MCF 10A (cell line): Measurements from ENCODE around the gene OSBPL3. TPM values are rescaled to one million over a fixed set of nuclear protein-coding genes. Genes with fewer than 3 reads are reported as not detected.
A peak's percentile ranks its signal among the peaks of the same experiment; 100 is the strongest.

Source experiments
- BruUV-seq: library from RNA; stranded (reverse); fragments of 400-500 nt; replicated peaks from 2 replicates; lab custom pipeline; 2021; lab: Mats Ljungman, UMichigan
- CTCF ChIA-PET: fragments of 300-600 bp; sonication (Branson Sonifier 250); formaldehyde crosslinking; extraction: SDS; loops from one replicate; lab custom pipeline; 2021; ENCODE audit warnings: antibody characterized with exemption, inconsistent platforms; lab: Yijun Ruan, JAX
- POLR2A ChIA-PET: fragments of 300-600, 350-650 bp; sonication (Branson Sonifier 250); formaldehyde crosslinking; extraction: SDS; loops from one replicate; lab custom pipeline; 2020; ENCODE audit warnings: antibody characterized with exemption, inconsistent platforms; lab: Yijun Ruan, JAX
- DNase-seq: peaks from one replicate; pipeline ENCODE4 v3.0.0-alpha.2; 2018; ENCODE audit not compliant: unreplicated experiment
- H3K27ac Mint-ChIP-seq: one replicate; pipeline ENCODE4 v1.8.0; 2022; ENCODE audit warnings: mild to moderate bottlenecking, low read depth, mixed read lengths; ENCODE audit not compliant: unreplicated experiment
- H3K27me3 Mint-ChIP-seq: one replicate; pipeline ENCODE4 v1.8.0; 2022; ENCODE audit warnings: mixed read lengths; ENCODE audit not compliant: insufficient read depth, unreplicated experiment
- H3K36me3 Mint-ChIP-seq: one replicate; pipeline ENCODE4 v1.8.0; 2022; ENCODE audit warnings: mild to moderate bottlenecking, moderate library complexity, mixed read lengths; ENCODE audit not compliant: insufficient read depth, unreplicated experiment
- H3K4me1 Mint-ChIP-seq: one replicate; pipeline ENCODE4 v1.8.0; 2022; ENCODE audit warnings: mixed read lengths; ENCODE audit not compliant: insufficient read depth, unreplicated experiment
- H3K4me3 Mint-ChIP-seq: one replicate; pipeline ENCODE4 v1.8.0; 2022; ENCODE audit warnings: mild to moderate bottlenecking, moderate library complexity, mixed read lengths; ENCODE audit not compliant: unreplicated experiment
- H3K9me3 Mint-ChIP-seq: one replicate; pipeline ENCODE4 v1.8.0; 2022; ENCODE audit warnings: mixed read lengths; ENCODE audit not compliant: unreplicated experiment
- CTCF ChIP-seq: fragments of 200-600 bp; IDR thresholded peaks from one replicate; pipeline ENCODE4 v1.8.0; 2022; ENCODE audit warnings: antibody characterized with exemption, mild to moderate bottlenecking; ENCODE audit not compliant: unreplicated experiment
- intact Hi-C: fragments of 100-400 bp; cut with micrococcal nuclease; formaldehyde crosslinking; loops from 2 replicates; pipeline ENCODE4 v1.14.1; 2022
- total RNA-seq: library from RNA; stranded (reverse); gene quantifications from 2 replicates; pipeline ENCODE4 v1.2.3, GENCODE V29; 2022

OSBPL3 gene
- total RNA-seq, 1 experiment from 2014 or later: 33.8 TPM

DNA sequence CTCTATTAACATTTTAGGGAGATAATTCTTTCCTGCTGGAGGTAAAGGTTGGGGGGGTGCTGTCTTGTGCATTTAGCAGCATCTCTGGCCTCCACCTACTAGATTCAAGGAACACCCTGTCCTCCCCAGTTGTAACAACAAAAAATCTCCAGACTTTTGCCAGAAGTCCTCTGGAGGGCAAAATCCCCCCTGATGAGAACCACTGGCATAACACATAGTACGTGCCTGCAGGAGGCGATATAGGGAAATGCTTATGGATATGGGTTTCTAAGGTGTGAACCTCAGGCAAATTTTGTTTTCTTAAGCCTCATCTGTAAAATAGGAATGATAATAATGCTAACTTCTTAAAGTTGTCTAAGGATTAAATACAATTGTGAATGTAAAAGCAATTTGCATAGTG is 2.9 kb upstream of the OSBPL3 start:
- Mint-ChIP-seq H3K36me3 (no peaks in the 10 kb centered on the region), H3K4me1 (peaks cover 24% of the 10 kb centered on the region), H3K27me3 (no peaks in the 10 kb centered on the region), H3K27ac (no peak overlapping the region), H3K4me3 (no peak overlapping the region), H3K9me3 (no peaks in the 10 kb centered on the region)
- CTCF ChIA-PET: interaction anchor here (0.5 to 7.5 kb wide), 15 partner anchors 11 to 1222 kb away, joined by 3 to 104 read pairs (median 6); no protein-coding TSS in a partner anchor
- TF ChIP-seq CTCF: peak; percentile 26
- intact Hi-C loops: no loop called here
- no peak for DNase-seq
- no TSS peak for BruUV-seq
- POLR2A ChIA-PET: interaction anchor here (1.1 to 7.5 kb wide), 8 partner anchors 10 to 161 kb away, joined by 3 to 163 read pairs (median 26); no protein-coding TSS in a partner anchor

GRCh38 chr7:24981171-24981951 is 1.4 kb upstream of the OSBPL3 start:
- peak overlapping the region; percentile 43 for H3K27ac Mint-ChIP-seq

DNA sequence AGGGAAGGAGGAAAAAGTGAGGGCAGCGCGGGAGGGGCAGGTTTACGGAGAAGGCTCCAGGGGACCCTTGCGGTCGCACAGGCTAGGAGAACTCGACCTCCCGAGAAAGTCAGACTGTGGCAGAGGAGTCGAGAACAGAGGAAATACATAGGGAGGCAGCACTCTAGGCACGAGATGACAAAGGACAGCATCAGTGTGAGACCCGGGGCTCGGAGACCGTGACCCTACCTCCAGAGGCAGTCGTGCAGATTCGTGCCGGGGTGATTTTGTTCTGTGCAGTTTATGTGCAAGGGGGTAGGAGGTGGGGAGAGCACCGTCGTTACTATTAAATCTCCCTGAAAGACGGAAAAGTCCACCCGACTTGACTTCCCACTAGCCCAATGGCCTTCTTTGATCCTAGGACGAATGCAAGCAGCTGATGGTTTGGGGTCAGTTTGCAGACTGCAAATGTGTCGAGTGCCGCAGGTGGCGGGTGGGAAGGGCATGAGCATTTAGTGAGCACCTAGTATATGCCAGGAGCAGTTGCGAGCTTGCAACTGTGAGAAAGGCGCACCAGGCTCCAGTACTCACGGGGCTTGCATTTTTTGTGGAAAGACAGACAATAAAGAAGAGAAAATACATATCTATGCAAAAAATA is 674 bp upstream of the OSBPL3 start:
- BruUV-seq: no TSS peak
- CTCF ChIA-PET: interaction anchor here (0.6 to 7.5 kb wide), 20 partner anchors 9 to 177 kb away, joined by 3 to 104 read pairs (median 7); no protein-coding TSS in a partner anchor
- no peaks in the 10 kb centered on the region for H3K36me3 Mint-ChIP-seq
- DNase-seq: peak; percentile 67
- peak overlapping the region; percentile 82 for H3K4me3 Mint-ChIP-seq
- peak overlapping the region; percentile 20 for H3K27ac Mint-ChIP-seq
- no peaks in the 10 kb centered on the region for H3K9me3 Mint-ChIP-seq
- POLR2A ChIA-PET: interaction anchor here (0.6 to 7.5 kb wide), 28 partner anchors 9 to 312 kb away, joined by 3 to 163 read pairs (median 7); no protein-coding TSS in a partner anchor
- intact Hi-C loops: loop anchor here (1.0 kb wide), 3 partner anchors 73 to 114 kb away; no protein-coding TSS in a partner anchor
- H3K4me1 Mint-ChIP-seq: peaks cover 38% of the 10 kb centered on the region
- no peaks in the 10 kb centered on the region for H3K27me3 Mint-ChIP-seq
- peak; percentile 20 for TF ChIP-seq CTCF

More at GRCh38 chr7:24981171-24981951, 1.4 kb upstream of the OSBPL3 start:
- no peak for TF ChIP-seq CTCF
- BruUV-seq: no TSS peak
- H3K4me1 Mint-ChIP-seq: peaks cover 31% of the 10 kb centered on the region
- no peaks in the 10 kb centered on the region for H3K9me3 Mint-ChIP-seq
- ChIA-PET CTCF (interaction anchor here (0.6 to 7.5 kb wide), 39 partner anchors 10 to 1249 kb away, joined by 3 to 104 read pairs (median 5); no protein-coding TSS in a partner anchor), POLR2A (interaction anchor here (0.6 to 7.5 kb wide), 38 partner anchors 8 to 311 kb away, joined by 3 to 163 read pairs (median 4); no protein-coding TSS in a partner anchor)
- peak overlapping the region; percentile 82 for H3K4me3 Mint-ChIP-seq
- H3K36me3 Mint-ChIP-seq: no peaks in the 10 kb centered on the region
- intact Hi-C loops: loop anchor here (1.0 kb wide), 1 partner anchor 113 kb away; no protein-coding TSS in a partner anchor
- DNase-seq: peak; percentile 68
- H3K27me3 Mint-ChIP-seq: no peaks in the 10 kb centered on the region
